HEK293 (cell line): ENCODE results near the gene RXRG.

ENCODE experiments used
- CTCF ChIA-PET: fragments of 350-600 bp; formaldehyde crosslinking; extraction: SDS; loops from one replicate; lab custom pipeline; 2021; ENCODE audit warnings: antibody characterized with exemption; lab: Yijun Ruan, JAX
- POLR2A ChIA-PET: fragments of 300-600 bp; formaldehyde crosslinking; extraction: SDS; loops from one replicate; lab custom pipeline; 2020; ENCODE audit warnings: antibody characterized with exemption, inconsistent platforms; lab: Yijun Ruan, JAX
- H3K27ac ChIP-seq: fragments of 200-500 bp; sonication (Bioruptor generic); 2 replicates; pipeline ENCODE4 v1.5.1; 2014; ENCODE audit warnings: low read depth, low read length, control low read depth, inconsistent platforms; ENCODE audit errors: extremely low read depth
- H3K36me3 ChIP-seq, 2 experiments: fragments of 200-500 bp in 1 of 2; sonication (Bioruptor generic) in 1 of 2; 1 replicate in 1 of 2; 2 replicates in 1 of 2; pipeline ENCODE4 v1.5.1; 2014 to 2017; ENCODE audit warnings: inconsistent platforms in 2 of 2, low read length in 2 of 2; ENCODE audit not compliant: control insufficient read depth in 2 of 2, insufficient read depth in 1 of 2
- H3K4me1 ChIP-seq: fragments of 200-500 bp; sonication (Bioruptor generic); 2 replicates; pipeline ENCODE4 v1.5.1; 2014; ENCODE audit warnings: mild to moderate bottlenecking, low read length, inconsistent platforms; ENCODE audit not compliant: control insufficient read depth, insufficient read depth
- H3K4me3 ChIP-seq: 2 replicates; pipeline ENCODE4 v1.5.1; 2011; ENCODE audit warnings: low read depth, mild to moderate bottlenecking, control low read depth, low read length, moderate library complexity
- H3K9me3 ChIP-seq: fragments of 200-500 bp; sonication (Bioruptor generic); 2 replicates; pipeline ENCODE4 v1.5.1; 2014; ENCODE audit warnings: low read depth, low read length, inconsistent platforms; ENCODE audit not compliant: control insufficient read depth, insufficient read depth
- IKZF3 ChIP-seq: fragments of 450-650 bp; IDR thresholded peaks from 2 replicates; pipeline ENCODE4 v1.5.0; 2018; ENCODE audit warnings: missing biosample characterization, mild to moderate bottlenecking, missing genetic modification characterization, moderate library complexity
- KLF1 ChIP-seq: fragments of 450-650 bp; formaldehyde crosslinking; IDR thresholded peaks from 2 replicates; pipeline ENCODE4 v1.5.1; 2016; ENCODE audit warnings: missing biosample characterization, missing genetic modification characterization
- KLF9 ChIP-seq: fragments of 450-650 bp; formaldehyde crosslinking; IDR thresholded peaks from 2 replicates; pipeline ENCODE4 v1.5.1; 2016; ENCODE audit warnings: missing biosample characterization, missing genetic modification characterization, low read depth
- MZF1 ChIP-seq: fragments of 450-650 bp; formaldehyde crosslinking; IDR thresholded peaks from 2 replicates; pipeline ENCODE4 v1.5.1; 2017; ENCODE audit warnings: missing biosample characterization, missing genetic modification characterization, borderline replicate concordance
- PBX3 ChIP-seq: sonication (generic); formaldehyde crosslinking; IDR thresholded peaks from 2 replicates; pipeline ENCODE4 v1.8.1; 2022; ENCODE audit warnings: mild to moderate bottlenecking, moderate library complexity, missing genetic modification reagents
- PRDM10 ChIP-seq: fragments of 450-650 bp; formaldehyde crosslinking; IDR thresholded peaks from 2 replicates; pipeline ENCODE4 v1.5.1; 2016; ENCODE audit warnings: missing biosample characterization, missing genetic modification characterization
- PRDM4 ChIP-seq: fragments of 450-650 bp; formaldehyde crosslinking; IDR thresholded peaks from 2 replicates; pipeline ENCODE4 v1.5.1; 2017; ENCODE audit warnings: missing biosample characterization, missing genetic modification characterization
- ZBTB6 ChIP-seq: fragments of 450-650 bp; formaldehyde crosslinking; IDR thresholded peaks from 2 replicates; pipeline ENCODE4 v1.5.1; 2017; ENCODE audit warnings: missing biosample characterization, missing genetic modification characterization
- ZNF2 ChIP-seq: fragments of 450-650 bp; formaldehyde crosslinking; IDR thresholded peaks from 2 replicates; pipeline ENCODE4 v1.5.1; 2016; ENCODE audit warnings: missing biosample characterization, missing genetic modification characterization
- ZNF248 ChIP-seq: fragments of 450-650 bp; formaldehyde crosslinking; IDR thresholded peaks from 2 replicates; pipeline ENCODE4 v1.5.1; 2017; ENCODE audit warnings: missing biosample characterization, missing genetic modification characterization
- ZNF341 ChIP-seq: fragments of 450-650 bp; formaldehyde crosslinking; IDR thresholded peaks from 2 replicates; pipeline ENCODE4; 2016; ENCODE audit warnings: low read depth, missing biosample characterization, missing genetic modification characterization
- ZNF404 ChIP-seq: fragments of 450-650 bp; formaldehyde crosslinking; IDR thresholded peaks from 2 replicates; pipeline ENCODE4 v1.5.1; 2017; ENCODE audit warnings: missing biosample characterization, missing genetic modification characterization
- ZNF423 ChIP-seq: fragments of 450-650 bp; formaldehyde crosslinking; IDR thresholded peaks from 2 replicates; pipeline ENCODE4 v1.5.1; 2016; ENCODE audit warnings: missing biosample characterization, missing genetic modification characterization
- ZNF768 ChIP-seq: fragments of 450-650 bp; formaldehyde crosslinking; IDR thresholded peaks from 2 replicates; pipeline ENCODE4 v1.5.1; 2018; ENCODE audit warnings: missing biosample characterization, mild to moderate bottlenecking, missing genetic modification characterization
- ZNF792 ChIP-seq: fragments of 450-650 bp; formaldehyde crosslinking; IDR thresholded peaks from 2 replicates; pipeline ENCODE4 v1.5.1; 2016; ENCODE audit warnings: missing biosample characterization, missing genetic modification characterization
- TF ChIP-seq, protein P1 (sequence below): fragments of 450-650 bp; formaldehyde crosslinking; IDR thresholded peaks from 2 replicates; pipeline ENCODE4 v1.5.1; 2016; ENCODE audit warnings: missing biosample characterization, missing genetic modification characterization
- TF ChIP-seq, protein P2 (sequence below): fragments of 450-650 bp; formaldehyde crosslinking; IDR thresholded peaks from 2 replicates; pipeline ENCODE4 v1.5.1; 2017; ENCODE audit warnings: missing biosample characterization, missing genetic modification characterization

Gene RXRG

GRCh38 chr1:165451691-165452090, 6.8 kb upstream of the RXRG start:
- Histone ChIP-seq H3K4me3 (no peak overlapping the region), H3K27ac (no peak overlapping the region), H3K36me3 (no peaks in the 10 kb centered on the region), H3K9me3 (no peaks in the 10 kb centered on the region), H3K4me1 (no peaks in the 10 kb centered on the region)
- POLR2A ChIA-PET, result no interaction called here
- CTCF ChIA-PET, result no interaction called here
- TF ChIP-seq PRDM4 (tag by site-specific recombination) (no peak), ZNF423 (tag by site-specific recombination) (no peak), ZNF768 (tag by site-specific recombination) (no peak), PRDM10 (tag by site-specific recombination) (no peak), ZNF341 (no peak), IKZF3 (no peak), KLF1 (tag by site-specific recombination) (no peak), KLF9 (no peak), ZNF404 (no peak), ZNF248 (tag by site-specific recombination) (no peak), ZNF2 (tag by site-specific recombination) (no peak), MZF1 (tag by site-specific recombination) (no peak), ZBTB6 (tag by site-specific recombination) (no peak), ZNF792 (tag by site-specific recombination) (no peak), PBX3 (CRISPR knock-in tag) (no peak)
- TF ChIP-seq, protein P1, sequence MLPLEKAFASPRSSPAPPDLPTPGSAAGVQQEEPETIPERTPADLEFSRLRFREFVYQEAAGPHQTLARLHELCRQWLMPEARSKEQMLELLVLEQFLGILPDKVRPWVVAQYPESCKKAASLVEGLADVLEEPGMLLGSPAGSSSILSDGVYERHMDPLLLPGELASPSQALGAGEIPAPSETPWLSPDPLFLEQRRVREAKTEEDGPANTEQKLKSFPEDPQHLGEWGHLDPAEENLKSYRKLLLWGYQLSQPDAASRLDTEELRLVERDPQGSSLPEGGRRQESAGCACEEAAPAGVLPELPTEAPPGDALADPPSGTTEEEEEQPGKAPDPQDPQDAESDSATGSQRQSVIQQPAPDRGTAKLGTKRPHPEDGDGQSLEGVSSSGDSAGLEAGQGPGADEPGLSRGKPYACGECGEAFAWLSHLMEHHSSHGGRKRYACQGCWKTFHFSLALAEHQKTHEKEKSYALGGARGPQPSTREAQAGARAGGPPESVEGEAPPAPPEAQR (tag by site-specific recombination), result no peak
- TF ChIP-seq, protein P2, sequence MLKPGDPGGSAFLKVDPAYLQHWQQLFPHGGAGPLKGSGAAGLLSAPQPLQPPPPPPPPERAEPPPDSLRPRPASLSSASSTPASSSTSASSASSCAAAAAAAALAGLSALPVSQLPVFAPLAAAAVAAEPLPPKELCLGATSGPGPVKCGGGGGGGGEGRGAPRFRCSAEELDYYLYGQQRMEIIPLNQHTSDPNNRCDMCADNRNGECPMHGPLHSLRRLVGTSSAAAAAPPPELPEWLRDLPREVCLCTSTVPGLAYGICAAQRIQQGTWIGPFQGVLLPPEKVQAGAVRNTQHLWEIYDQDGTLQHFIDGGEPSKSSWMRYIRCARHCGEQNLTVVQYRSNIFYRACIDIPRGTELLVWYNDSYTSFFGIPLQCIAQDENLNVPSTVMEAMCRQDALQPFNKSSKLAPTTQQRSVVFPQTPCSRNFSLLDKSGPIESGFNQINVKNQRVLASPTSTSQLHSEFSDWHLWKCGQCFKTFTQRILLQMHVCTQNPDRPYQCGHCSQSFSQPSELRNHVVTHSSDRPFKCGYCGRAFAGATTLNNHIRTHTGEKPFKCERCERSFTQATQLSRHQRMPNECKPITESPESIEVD (tag by site-specific recombination), result no peak
